Left hindlimb (tissue), 1 donor: ENCODE data around the gene STON1.
A peak's percentile ranks its signal among the peaks of the same experiment; 100 is the strongest.
"Not testable (repeated sequence)": the region's sequence is repeated elsewhere in the genome, so short reads cannot be mapped to it uniquely, and the experiment has no call there.

Source experiments
- DNase-seq: peaks from one replicate; pipeline ENCODE4 v3.0.0-alpha.2; 2018

Gene STON1

DNA sequence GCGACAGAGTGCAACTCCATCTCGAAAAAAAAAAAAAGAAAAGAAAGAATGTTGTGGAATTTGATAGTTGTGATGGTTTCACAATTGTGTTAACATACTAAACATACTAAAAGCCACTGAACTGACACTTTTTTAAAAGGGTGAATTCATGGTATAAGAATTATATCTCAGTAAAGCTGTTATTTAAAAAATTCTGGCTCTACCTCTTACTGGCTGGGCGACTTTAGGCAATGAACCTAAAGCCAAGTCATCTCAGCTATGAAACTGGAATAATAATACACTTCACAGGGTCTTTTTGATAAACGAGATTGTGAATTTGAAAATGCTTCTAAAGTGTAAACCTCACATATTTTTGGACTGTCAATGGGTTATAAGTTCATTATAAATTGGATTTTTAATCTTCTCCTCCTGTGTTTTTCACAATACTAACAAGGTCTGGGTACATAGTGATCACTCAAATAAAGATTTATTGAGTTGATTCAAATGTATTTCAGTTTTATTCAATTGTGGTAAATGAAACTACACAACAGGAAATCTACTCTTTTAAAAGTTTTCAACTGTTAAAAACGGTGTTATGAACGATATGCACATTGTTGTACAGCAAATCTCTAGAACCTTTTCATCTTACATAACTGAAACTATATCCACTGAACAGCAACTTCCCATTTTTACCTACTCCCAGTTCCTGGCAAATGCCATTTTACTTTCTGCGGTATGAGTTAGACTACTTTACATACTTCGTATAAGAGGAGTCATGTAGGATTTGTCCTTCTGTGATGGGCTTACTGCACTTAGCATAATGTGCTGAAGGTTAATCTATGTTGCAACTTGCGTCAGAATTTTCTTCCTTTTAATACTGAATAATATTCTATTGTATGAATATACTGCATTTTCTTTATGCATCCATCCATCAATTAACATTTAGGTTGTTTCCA is 44.7 kb downstream of the STON1 start:
- no peak for DNase-seq

DNA sequence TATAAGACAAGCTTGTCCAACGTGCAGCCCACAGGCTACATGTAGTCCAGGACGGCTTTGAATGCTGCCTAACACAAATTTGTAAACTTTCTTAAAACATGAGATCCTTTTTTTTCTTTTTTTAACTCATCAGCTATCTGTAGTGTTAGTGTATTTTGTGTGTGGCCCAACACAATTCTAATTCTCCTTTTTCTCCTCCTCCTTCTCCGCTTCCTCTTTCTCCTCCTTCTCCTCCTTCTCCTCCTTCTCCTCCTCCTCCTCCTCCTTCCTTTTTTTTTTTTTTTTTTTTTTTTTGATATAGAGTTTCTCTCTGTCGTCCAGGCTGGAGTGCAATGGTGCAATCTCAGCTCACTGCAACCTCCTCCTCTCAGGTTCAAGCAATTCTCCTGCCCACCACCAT is 48.4 kb downstream of the STON1 start:
- DNase-seq: no peak

DNA sequence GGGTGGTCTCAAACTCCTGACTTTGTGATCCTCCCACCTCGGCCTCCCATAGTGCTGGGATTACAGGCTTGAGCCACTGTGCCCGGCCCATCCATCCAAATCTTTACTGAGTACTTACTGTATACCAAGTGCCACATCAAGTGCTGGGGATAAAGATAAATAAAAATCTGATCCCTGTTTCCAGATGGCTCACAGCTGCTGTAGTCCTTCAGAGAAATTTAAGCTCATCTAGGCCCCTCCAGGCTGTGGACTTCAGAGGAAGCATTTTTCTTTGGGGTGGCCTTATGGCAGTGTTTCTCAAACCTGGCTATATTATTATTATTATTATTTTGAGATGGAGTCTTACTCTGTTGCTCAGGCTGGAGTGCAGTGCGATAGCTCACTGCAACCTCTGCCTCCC is 54.0 kb downstream of the STON1 start:
- no peak for DNase-seq

DNA sequence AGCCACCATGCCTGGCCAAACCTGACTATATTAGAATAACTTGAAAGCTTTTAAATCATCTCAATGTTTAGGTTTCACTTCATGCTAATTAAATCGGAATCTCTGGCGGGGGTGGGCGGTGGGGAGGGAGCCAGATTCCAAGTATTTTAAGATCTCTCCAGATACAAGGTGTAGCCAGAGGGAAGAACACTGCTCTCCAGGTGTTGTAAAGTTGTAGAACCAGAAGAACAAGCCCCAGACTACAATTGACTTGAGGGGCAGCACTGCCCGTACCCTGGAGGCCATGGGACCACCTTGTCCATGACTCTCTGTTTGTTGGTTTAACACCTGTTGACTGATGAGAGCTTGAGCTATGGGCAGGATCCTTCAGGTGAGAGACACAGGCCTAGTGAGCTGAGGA is 54.6 kb downstream of the STON1 start:
- DNase-seq: no peak

DNA sequence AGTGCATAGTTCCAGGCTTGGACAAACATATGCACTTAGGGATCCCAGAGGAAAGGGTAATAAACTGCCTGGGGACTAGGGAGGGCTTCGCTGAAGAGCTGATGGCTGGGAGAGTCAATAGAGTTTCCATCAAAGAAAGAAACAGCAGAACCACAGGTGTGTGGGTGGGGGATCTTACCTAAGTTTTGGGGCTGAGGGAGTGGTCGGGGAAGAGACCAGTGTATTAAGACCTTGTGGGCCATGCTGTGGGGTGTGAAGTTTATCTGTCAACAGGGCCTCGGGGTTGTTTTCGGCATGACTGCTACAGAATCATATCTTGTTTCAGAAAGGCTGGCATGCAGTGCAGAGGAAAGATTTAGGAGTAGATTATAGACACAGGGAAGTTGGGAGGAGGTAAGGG is 56.5 kb downstream of the STON1 start:
- no peak for DNase-seq

DNA sequence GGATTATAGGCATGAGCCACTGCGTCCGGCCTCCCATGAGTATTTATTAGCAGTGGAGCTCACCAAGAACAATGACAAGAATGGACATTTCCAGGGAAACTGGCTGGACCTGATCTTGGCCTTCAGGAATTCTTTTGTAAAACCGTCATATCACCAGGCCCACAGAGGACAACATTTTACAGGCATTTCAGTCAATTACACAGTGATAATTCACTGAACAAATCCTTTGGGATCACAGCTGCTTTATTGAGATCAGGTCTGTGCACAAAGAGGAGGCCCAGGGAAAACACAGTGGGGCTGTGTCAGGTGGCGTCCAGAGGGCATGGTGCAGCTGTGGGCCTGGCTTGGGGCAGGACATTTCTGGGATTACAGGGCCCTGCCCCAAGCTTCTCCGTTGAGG is 57.6 kb downstream of the STON1 start:
- no peak for DNase-seq

DNA sequence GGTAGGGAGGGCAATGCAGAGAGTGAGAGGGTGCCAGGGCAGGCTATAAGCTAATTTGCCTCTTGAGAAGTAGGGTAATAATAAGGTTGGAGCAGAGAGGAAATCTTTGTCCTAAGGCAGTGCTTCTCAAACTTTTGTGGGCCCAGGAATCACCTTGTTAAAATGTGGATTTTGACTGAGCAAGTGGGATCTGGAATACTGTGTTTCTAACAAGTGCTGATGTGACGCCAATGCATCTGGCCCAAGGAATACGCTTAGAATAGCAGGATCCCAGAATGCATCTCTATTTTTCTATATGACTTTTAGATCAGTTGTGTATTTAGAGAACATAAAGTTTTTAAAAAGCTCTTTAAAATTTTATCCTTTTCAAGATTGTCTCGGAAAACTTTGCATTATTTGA is 58.0 kb downstream of the STON1 start:
- no peak for DNase-seq

DNA sequence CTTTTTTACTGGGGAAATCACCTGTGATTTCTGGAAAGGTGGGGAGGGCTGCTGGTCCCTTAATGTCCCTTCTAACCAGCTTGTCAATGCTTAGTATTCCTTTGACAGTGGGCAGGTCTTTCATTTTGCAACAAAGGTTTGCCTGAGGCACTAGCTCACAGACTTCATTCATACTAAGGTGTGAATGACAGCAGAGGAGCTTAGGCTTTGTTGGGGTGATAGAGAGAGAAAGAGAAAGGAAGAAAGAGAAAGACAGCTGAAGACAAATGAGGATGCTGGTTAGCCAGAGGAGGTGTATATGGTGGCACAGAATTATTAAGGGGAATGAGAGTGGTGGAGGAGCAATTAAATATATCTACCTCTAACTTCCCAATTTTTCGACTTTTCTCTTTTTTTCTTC is 58.8 kb downstream of the STON1 start:
- DNase-seq: no peak

DNA sequence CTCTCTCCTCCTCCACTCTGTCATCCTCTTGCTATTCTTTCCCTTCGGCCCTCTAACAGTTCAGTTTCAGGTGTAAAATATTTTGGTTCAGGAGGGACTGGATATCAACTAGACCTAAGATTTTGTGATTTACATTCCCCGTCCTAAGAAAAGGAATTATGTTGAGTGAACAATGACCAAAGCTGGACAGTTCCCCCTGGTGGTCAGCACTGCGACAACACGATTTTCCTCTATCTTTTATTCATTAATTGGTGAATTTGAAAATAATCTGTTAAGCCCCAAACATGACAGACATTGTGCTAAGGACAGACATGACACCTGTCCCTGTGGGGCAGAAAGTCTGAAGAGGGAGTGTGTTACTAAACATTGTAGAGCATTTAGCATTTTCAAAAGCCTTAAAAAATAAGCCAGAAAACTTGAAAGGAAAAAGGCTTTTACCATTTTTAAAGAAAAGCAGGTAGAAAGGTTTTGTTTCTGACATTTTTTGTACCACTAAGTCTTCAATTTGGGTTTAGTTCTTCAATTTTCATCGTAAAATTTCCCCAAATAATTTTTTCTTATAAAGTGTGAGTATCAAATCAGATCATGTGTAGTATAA is 59.3 kb downstream of the STON1 start:
- DNase-seq: peak; percentile 46

DNA sequence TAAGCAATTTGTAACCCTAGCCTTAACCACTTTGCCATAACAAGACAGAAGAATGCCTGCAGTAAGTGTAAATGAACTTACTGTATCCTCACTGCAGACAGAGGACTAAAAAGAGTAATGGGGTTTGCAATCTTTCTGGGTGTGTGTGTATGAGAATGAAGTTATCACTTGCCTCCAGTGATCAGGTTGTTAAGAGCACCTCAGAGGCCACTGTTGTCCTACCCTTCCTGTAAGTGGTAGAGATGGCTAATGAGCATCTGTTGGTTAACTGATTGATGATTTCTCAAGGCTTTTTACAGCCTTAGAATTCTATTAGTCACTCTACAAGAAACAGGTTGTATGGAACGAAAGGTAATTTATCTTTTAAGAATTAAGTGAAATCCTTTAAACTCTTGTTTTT is 60.1 kb downstream of the STON1 start:
- no peak for DNase-seq

DNA sequence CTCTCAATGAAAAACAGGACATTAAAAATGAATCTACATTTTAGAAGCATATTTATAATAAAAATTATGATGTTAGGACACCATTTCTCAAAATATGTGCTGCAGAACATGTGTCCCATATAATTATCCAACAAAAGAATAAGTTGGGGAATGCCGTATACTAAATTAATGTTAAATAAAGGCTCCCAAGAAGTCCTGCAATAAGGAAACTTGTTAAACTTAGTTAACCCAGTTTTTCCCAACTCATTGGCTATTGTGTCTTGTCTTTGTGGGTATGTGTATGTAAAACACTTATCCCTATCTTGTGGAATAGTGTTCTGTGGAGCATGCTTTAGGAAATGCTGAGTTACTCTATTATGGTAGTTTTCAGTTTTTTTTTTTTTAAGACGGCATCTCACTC is 62.1 kb downstream of the STON1 start:
- no peak for DNase-seq

DNA sequence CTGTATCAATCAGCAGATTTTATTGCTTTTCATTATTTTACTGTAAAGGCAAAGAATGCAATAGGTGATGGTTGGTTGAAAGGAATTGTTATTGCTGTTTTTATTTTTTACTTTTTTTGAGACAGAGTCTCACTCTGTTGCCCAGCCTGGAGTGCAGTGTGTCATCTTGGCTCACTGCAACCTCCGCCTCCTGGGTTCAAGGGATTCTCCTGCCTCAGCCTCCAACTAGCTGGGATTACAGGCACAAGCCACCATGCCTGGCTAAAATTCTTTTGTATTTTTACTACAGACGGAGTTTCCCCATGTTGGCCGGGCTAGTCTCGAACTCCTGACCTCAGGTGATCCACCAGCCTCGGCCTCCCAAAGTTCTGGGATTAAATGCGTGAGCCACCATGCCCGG is 66.8 kb downstream of the STON1 start:
- not testable (repeated sequence) for DNase-seq

DNA sequence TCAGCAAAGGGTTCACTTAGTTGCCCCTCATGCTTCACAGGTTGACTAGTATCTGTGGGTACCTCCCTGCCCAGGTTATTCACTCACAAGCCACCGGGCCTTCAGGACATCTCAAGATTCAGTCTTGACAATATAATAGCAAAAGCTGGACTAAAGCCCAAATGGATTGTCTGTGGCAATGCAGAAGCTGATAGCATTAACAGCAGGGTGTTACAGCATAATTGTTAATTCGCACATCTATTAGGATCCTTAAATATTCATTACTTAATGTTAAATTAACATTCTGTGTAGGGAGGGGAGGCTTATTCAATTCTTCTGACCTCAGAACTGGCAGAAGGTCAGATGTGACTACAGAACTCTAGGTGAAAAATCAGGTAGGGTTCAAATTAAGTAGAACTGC is 67.5 kb downstream of the STON1 start:
- DNase-seq: no peak

DNA sequence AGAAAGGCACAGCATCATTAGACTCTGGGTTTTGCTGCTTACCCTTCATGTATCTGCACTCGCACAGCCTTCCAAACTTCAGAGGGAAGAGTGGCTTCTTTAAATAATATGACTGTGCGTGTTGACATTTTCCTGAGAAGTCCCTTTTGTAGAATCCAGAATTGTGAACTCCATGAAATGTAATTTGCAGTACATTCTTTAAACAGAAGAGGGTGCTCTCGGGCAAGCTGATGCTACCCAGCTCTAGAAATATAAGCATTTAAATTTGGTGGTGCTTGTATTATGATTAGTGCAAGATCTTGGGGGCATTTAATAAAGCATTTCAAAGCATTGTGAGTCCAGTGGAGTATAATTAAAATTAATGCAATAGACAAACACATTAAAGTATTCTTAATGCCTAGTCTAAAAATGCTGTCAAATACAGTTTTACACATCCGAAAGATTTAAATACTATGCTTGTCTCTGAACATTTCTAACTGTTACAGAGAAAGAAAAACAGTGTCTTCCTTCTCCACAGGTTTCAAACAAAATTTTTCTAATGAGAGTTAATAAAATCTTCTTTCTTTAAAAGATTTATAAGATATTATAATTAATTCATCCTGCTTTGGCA is 70.4 kb downstream of the STON1 start:
- DNase-seq: no peak

DNA sequence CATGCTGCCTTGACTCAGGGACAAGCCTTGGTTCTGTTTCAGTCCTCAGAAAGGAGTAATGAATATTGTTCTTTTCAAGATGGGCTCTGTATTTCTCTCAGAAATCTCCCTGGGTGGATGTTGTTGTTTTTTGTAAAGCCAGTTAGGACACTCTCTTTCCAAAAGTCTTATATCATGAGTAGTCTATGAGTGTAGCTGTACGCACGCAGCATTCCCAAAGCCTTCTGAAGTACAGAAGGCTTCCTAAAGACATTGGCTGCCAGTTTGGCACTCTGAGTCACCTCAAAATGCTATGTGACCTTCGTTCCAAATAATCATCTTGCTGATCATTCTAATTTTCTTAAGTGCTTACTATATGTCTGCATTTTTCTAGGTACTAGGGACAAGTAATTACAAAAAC is 71.0 kb downstream of the STON1 start:
- no peak for DNase-seq

DNA sequence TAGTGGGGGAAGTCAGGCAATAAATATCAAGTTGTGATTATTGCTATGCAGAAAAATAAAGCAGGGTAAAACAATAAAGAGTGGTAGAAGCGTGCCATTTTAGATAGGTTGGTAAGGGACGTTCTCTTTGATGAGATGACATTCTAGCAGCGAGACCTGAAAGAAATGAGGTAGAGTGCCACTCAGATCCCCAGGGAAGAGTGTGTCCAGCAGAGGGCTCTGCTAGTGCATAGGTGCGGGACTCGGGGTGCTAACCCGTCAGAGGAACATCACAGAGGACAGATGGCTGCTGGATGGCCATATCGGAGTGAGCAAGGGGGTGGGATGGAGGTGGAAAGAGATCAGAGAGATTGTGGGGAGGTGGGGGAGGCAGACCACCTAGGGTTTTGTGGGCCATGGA is 71.4 kb downstream of the STON1 start:
- DNase-seq: no peak

DNA sequence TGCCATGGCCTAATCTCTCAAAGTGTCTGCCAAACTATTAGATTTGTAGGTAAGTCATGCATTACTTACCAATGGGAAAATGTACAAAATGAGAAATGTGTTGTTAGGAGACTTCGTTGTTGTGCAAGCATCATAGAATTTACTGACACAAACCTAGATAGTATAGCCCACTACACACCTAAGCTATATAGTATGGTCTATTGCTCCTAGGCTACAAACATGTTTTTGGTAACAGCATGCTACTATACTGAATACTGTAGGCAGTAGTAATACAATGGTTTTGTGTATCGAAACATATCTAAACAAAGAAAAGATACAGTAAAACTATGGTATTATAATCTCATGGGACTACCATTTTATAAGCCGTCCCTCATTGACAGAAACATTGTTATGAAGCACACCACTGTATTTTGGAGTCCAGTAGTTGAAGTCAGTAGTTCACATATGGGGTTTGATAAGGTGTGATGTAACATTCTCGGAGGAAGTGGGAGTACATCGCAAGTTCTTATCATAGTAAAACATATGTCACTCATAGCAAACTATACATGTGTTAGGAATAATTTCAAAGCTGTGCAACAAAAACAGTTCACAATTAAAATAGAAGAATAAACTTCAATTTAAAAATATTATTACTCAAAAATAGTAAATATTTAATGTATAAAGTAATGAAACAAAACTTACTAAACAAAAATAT is 75.7 kb downstream of the STON1 start:
- no peak for DNase-seq

DNA sequence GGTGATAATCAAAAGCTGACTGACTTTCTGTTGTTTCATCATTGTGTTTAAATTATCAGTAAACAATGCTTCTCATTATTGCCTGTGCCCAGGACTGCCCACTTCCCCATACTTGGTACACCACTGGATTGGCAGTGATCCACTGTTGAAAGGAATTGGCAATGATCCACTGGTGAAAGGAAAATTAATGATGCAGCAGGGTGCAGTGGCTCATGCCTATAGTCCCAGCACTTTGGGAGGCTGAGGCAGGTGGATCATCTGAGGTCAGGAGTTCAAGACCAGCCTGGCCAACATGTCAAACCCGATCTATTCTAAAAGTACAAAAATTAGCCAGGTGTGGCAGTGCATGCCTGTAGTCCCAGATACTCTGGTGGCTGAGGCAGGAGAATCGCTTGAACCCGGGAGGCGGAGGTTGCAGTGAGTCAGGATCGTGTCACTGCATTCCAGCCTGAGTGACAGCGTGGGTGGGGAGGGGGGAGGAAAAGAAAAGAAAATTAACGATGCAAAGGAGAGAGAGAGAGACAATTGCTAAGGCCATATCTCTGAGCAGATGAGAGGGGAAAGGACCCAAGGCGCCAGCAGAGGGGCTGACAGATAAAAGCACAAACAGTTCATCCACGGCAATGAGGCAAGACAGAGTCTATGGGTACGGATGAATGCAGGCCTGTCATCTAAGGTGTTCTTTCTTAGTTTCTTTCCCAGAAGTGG is 77.5 kb downstream of the STON1 start:
- DNase-seq: no peak

DNA sequence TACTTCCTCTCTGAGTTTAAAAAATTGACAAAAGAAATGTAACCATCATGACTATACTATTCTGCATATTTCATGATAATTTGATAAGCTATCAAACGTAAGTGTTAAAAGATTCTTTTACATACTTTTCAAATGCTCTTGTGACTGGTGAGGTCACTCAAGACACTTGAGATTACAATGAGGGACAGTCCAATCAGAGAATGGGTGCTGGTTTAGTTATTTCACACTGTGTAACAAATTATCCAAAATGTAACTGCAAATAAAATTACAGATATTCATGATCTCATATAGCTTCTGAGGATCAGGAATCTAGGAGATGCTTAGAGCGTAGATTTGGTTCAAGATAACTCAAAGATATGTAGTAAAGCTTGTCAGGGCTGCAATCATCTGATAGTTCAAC is 83.3 kb downstream of the STON1 start:
- DNase-seq: no peak

DNA sequence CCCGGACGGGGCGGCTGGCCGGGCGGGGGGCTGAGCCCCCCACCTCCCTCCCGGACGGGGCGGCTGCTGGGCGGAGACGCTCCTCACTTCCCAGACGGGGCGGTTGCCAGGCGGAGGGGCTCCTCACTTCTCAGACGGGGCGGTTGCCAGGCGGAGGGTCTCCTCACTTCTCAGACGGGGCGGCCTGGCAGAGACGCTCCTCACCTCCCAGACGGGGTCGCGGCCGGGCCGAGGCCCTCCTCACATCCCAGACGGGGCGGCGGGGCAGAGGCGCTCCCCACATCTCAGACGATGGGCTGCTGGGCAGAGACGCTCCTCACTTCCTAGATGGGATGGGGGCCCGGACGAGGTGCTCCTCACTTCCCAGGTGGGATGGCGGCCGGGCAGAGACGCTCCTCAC is 84.6 kb downstream of the STON1 start:
- not testable (repeated sequence) for DNase-seq

DNA sequence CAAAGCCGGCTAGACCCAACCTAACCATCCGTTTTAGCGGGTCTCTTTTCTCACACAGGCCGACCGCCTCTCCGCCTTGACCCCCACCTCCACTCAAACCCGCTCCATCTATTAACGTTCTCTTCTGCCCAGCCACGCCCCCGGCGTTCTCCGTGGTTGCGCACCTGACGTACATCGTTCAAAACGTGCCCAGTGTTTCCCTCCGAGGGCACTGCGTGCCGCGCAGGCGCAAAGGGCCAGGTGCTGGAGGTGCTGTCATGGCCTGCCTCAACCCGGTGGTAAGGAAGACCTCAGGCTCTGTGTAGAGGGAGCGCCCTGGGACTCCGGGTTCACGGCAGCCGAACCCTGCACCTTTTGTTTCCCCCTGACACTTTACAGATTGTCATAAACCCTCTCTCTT is 87.7 kb downstream of the STON1 start, which contains the start of gene GTF2A1L:
Gene GTF2A1L, plus strand, starts transcription at position 239 of the 400 bp plus-strand sequence. Its CDS starts 19 bp downstream, at position 258.
- DNase-seq: no peak

DNA sequence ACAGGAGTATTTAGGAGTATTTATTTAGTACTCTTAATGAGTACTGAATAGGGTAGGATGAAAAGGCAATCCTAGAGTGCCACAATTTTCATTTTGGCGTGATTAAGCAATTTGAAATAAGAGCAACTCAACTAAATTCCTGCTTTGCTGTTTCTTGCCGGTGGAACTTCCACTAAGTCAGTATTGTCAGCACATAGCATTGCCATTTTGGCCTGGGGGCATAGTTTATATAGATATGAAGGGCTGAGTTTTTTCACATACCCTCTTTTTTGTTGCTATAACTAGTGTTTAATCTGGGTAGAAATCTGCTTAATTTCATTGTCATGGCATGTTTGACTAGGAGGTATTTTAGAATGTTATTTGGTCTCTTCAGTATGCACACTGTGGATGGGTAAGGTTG is 89.6 kb downstream of the STON1 start:
- no peak for DNase-seq

DNA sequence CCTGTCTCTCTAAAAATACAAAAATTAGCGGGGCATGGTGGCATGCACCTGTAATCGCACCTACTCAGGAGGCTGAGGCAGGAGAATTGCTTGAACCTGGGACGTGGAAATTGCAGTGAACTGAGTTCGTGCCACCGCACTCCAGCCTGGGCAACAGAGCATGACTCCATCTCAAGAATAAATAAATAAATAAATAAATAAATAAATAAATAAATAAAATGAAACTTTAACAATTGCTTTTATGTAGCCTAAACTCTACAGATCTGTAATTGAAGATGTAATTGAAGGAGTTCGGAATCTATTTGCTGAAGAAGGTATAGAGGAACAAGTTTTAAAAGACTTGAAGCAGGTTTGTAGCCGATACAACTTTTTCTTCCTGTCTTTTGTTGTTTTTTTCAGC is 90.7 kb downstream of the STON1 start:
- DNase-seq: no peak
